GM18508 (cell line): ENCODE results near the gene PWP2.
"Not testable (repeated sequence)": the region's sequence is repeated elsewhere in the genome, so short reads cannot be mapped to it uniquely, and the experiment has no call there.

Experiments used
- ATAC-seq: cut with Tn5 transposase; IDR thresholded peaks from one replicate; pipeline ENCODE4 v1.9.1; 2021; ENCODE audit warnings: moderate number of reproducible peaks; ENCODE audit not compliant: insufficient read depth, unreplicated experiment

PWP2 gene

GRCh38 chr21:44107026-44107501 is at the start of gene PWP2:
Gene PWP2 (plus strand): TSS chr21:44107399. CDS start chr21:44107417, 18 bp downstream.
- not testable (repeated sequence) for ATAC-seq

- no peak for ATAC-seq
These were observed 49.1 kb upstream of the PWP2 start for GRCh38 chr21:44057960-44058651.

GRCh38 chr21:44058652-44058964 is 48.6 kb upstream of the PWP2 start:
- ATAC-seq = no peak

DNA sequence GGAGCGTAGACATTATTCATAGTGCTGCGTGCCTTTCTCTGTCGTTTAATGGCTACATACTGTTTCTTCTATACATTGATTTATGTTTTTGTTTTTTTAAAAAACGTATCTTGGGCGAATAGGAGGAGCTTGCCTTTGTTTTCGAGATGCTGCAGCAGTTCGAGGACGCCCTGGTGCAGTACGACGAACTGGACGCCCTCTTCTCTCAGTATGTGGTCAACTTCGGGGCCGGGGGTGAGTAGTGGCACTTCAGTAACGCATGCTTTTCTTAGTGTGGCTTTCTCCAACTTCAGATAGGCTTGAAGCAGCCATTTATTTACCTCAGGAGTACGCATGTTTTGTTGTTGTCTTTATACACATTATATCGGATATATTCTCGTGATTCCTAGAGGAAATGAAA is 48.2 kb upstream of the PWP2 start:
- ATAC-seq = no peak

DNA sequence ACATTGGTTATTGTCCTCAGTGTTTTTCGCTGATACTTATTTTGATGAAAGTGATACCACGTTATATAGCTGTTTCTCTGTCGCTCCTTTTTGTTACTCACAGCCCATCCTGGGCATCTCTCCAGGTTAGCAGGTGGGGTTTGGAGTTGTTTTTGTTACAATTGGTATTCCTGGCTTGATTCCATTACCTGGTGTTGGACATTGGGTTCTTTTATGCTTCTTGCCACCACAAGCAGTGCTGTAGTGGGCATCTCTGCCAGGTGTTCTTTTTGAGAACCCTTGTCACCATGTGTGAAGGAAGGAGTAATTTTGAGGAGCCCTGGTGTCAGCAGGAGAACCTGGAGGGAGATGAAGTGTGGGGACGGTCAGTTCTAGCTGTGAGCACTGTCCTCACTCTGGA is 47.5 kb upstream of the PWP2 start:
- no peak for ATAC-seq

GRCh38 chr21:44062380-44062779 is 44.8 kb upstream of the PWP2 start:
- no peak for ATAC-seq

- ATAC-seq = no peak
These were observed 43.9 kb upstream of the PWP2 start for GRCh38 chr21:44063151-44063912.

GRCh38 chr21:44064852-44065403 is 42.3 kb upstream of the PWP2 start:
- ATAC-seq = no peak

- ATAC-seq = no peak
These were observed 41.8 kb upstream of the PWP2 start for GRCh38 chr21:44065428-44065827.

- ATAC-seq = no peak
These were observed 41.1 kb upstream of the PWP2 start for GRCh38 chr21:44066116-44066515.

GRCh38 chr21:44067011-44067839 is 40.0 kb upstream of the PWP2 start:
- ATAC-seq = no peak

- no peak for ATAC-seq
These were observed 36.8 kb upstream of the PWP2 start for GRCh38 chr21:44070391-44070790.

- ATAC-seq = no peak
These were observed 35.7 kb upstream of the PWP2 start for GRCh38 chr21:44071359-44072104.

- ATAC-seq = no peak
These were observed 35.1 kb upstream of the PWP2 start for GRCh38 chr21:44072111-44072510.

DNA sequence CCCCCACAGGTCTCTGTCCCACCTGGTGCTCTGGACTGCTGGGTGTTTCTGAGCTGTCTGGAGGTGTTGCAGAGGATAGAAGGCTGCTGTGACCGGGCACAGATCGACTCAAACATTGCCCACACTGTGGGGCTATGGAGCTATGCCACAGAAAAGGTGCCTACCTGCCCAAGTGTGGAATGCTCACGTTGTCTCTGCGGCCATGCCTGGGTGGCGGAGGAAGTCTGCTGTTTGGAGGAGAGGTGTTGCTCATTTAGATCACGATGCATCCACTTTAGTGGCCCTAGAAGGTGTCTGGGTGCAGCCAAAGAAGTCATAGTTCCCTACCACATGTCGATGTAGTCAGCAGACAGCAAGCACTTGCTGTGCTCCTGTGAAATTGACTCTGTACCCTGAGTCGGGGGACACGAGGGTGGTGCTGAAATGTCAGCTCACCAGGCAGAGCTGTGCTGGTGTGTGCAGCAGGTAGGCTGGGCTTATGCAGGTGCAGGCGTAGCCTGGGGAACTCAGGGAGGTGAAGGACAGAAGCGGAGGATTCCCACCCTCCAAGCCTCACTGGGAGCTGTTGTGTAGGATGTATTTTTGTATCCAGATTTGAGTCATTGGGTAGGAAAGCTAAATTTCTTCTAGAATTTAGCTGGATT is 32.8 kb upstream of the PWP2 start:
- ATAC-seq = no peak

DNA sequence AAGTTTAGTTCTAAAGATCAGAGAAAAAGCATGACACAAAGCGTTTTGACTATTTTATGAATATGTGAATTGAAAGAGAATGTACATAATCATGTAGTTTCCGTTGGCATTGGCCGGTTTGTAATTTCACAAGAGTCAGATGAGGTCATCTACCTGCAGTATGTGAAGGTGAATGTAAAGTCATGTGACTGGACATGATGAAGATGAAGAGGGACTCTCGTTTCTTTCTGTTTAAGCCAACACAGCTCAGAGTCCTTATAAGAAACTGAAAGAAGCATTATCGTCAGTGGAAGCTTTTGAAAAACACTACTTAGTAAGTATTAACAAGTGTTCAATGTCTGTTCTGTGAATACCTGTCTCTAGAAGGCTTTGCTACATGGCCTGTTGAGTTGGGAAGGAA is 30.9 kb upstream of the PWP2 start:
- ATAC-seq = no peak

DNA sequence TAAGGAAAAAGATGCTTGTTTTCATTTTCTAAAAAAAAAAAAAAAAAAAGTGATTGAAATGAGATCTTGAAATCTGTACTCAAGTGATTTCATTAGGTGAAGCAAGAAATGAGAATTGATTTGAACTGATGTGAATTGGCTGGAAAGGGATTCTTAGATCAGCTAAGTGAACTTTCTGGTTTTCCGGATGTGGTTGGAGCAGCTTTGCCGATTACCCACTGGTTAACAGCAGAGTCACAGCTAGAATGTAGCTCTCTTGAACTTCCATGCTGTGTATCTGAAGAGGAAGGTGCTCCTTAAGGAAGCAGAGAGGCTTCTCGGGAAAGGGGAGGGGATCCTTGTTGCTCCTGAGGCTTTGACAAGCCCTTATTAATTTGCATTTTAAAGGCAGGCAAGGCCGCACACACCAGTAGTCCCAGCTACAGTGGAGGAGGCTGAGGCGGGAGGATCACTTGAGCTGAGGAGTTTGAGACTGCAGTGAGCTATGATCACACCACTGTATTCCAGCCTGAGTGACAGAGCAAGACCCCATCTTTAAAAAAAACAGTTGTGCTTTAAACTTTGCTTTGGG is 28.7 kb upstream of the PWP2 start:
- ATAC-seq = no peak

- ATAC-seq = no peak
These were observed 27.8 kb upstream of the PWP2 start for GRCh38 chr21:44079446-44079845.

GRCh38 chr21:44079846-44080245 is 27.4 kb upstream of the PWP2 start:
- ATAC-seq = no peak
